Fibroblast of mammary gland (primary cell): ENCODE results near the gene COL23A1.

Source experiments
- DNase-seq: peaks from one replicate; pipeline ENCODE4 v3.0.0-alpha.2; 2010; ENCODE audit warnings: low read depth
- H3K4me3 ChIP-seq: 2 replicates; pipeline ENCODE4 v1.5.1; 2011; ENCODE audit warnings: low read depth, mild to moderate bottlenecking, low read length, moderate library complexity; ENCODE audit not compliant: control insufficient read depth
- CTCF ChIP-seq: conservative IDR thresholded peaks from 2 replicates; pipeline ENCODE4 v1.5.1; 2011; ENCODE audit warnings: low read depth, low read length, inconsistent platforms; ENCODE audit not compliant: control insufficient read depth, insufficient read depth

COL23A1 gene

GRCh38 chr5:178483620-178484019 lies 106.6 kb downstream of the COL23A1 start:
- DNase-seq = no peak

GRCh38 chr5:178479261-178479660 lies 110.9 kb downstream of the COL23A1 start:
- no peak overlapping the region for H3K4me3 ChIP-seq
- no peak for TF ChIP-seq CTCF
- DNase-seq = no peak

More at GRCh38 chr5:178483620-178484019, 106.6 kb downstream of the COL23A1 start:
- no peak overlapping the region for H3K4me3 ChIP-seq
- no peak for TF ChIP-seq CTCF

GRCh38 chr5:178478370-178478769 lies 111.8 kb downstream of the COL23A1 start:
- H3K4me3 ChIP-seq = no peak overlapping the region
- TF ChIP-seq CTCF = no peak
- no peak for DNase-seq

GRCh38 chr5:178477802-178478201 lies 112.4 kb downstream of the COL23A1 start:
- H3K4me3 ChIP-seq = no peak overlapping the region
- DNase-seq = no peak
- TF ChIP-seq CTCF = no peak

- TF ChIP-seq CTCF = no peak
- H3K4me3 ChIP-seq = no peak overlapping the region
- no peak for DNase-seq
Observed at GRCh38 chr5:178476972-178477754, 113.0 kb downstream of the COL23A1 start.

- H3K4me3 ChIP-seq = no peak overlapping the region
- no peak for DNase-seq
- TF ChIP-seq CTCF = no peak
Observed at GRCh38 chr5:178476531-178476930, 113.7 kb downstream of the COL23A1 start.
